ENCODE measurements around the gene ARPC4. TPM values are rescaled to one million over a fixed set of nuclear protein-coding genes. Genes with fewer than 3 reads are reported as not detected.

Gene ARPC4
- total RNA-seq, 2 donors from 2014 or later = 196 to 204 TPM

DNA sequence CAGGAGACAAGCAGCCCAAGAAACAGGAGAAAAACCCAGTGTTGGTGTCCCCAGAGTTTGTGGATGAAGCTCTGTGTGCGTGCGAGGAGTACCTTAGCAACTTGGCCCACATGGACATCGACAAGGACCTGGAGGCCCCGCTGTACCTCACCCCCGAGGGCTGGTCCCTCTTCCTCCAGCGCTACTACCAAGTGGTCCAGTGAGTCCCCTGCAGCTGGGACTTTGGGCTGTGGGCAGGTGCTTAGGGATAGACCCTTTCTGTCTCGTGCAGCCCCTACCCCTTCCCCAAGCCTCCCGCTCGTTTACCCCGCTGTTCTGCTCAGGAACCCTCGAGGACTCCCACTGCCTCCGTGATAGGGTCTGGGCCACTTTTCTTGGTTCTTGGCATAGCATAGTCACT, 27.7 kb downstream of the ARPC4 start:
- H3K36me3 ChIP-seq = peaks cover 10% of the 10 kb centered on the region

GRCh38 chr3:9820946-9821345, 28.1 kb downstream of the ARPC4 start:
- H3K4me1 ChIP-seq (ENCODE audit: control insufficient read depth in 1 of 2, low read depth in 2 of 2) = no peaks in the 10 kb centered on the region
- ATAC-seq (ENCODE audit: insufficient number of reproducible peaks, low FRiP score, low read depth) (no peak), DNase-seq (ENCODE audit: low spot score) (no peak)
- peaks cover 10% of the 10 kb centered on the region for H3K36me3 ChIP-seq
- no peak overlapping the region for H3K27ac ChIP-seq
- TF ChIP-seq CTCF (IDR thresholded peaks at IDR 0.05) = no peak
- H3K27me3 ChIP-seq (replicated peaks; ENCODE audit: insufficient read depth) = no peaks in the 10 kb centered on the region
- no peaks in the 10 kb centered on the region for H3K9me3 ChIP-seq
- no peak overlapping the region for H3K4me3 ChIP-seq

More for the DNA sequence above, 27.7 kb downstream of the ARPC4 start:
- DNase-seq (ENCODE audit: low spot score) (no peak), ATAC-seq (ENCODE audit: insufficient number of reproducible peaks, low FRiP score, low read depth) (no peak)
- H3K4me3 ChIP-seq = no peak overlapping the region
- H3K27me3 ChIP-seq (replicated peaks; ENCODE audit: insufficient read depth) = no peaks in the 10 kb centered on the region
- no peaks in the 10 kb centered on the region for H3K9me3 ChIP-seq
- no peaks in the 10 kb centered on the region for H3K4me1 ChIP-seq (ENCODE audit: control insufficient read depth in 1 of 2, low read depth in 2 of 2)
- no peak for TF ChIP-seq CTCF (IDR thresholded peaks at IDR 0.05)
- no peak overlapping the region for H3K27ac ChIP-seq

DNA sequence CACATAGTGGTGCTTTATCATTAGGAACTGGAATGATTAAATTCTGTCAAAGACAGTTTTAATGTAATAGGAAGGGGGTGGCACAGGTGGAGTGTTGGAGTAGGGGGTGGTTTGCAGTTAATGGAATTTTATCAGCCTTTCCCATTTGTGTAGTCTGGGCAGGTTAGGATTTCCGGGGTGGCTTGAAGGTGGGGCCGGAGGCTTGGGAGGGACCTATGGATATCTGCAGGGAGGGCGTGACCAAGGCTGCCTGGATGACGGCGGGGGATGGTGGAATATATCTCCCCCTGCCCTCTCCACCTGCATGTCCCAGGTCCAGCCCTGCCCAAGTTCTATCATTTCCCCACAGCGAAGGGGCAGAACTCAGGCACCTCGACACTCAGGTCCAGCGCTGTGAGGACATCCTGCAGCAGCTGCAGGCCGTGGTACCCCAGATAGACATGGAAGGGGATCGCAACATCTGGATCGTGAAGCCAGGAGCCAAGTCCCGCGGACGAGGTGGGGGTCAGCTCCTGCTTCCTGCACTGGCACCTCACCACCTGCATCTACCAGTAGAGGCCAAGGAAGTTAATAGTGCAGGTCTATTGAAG, 32.7 kb downstream of the ARPC4 start:
- DNase-seq (ENCODE audit: low spot score) = no peak

DNA sequence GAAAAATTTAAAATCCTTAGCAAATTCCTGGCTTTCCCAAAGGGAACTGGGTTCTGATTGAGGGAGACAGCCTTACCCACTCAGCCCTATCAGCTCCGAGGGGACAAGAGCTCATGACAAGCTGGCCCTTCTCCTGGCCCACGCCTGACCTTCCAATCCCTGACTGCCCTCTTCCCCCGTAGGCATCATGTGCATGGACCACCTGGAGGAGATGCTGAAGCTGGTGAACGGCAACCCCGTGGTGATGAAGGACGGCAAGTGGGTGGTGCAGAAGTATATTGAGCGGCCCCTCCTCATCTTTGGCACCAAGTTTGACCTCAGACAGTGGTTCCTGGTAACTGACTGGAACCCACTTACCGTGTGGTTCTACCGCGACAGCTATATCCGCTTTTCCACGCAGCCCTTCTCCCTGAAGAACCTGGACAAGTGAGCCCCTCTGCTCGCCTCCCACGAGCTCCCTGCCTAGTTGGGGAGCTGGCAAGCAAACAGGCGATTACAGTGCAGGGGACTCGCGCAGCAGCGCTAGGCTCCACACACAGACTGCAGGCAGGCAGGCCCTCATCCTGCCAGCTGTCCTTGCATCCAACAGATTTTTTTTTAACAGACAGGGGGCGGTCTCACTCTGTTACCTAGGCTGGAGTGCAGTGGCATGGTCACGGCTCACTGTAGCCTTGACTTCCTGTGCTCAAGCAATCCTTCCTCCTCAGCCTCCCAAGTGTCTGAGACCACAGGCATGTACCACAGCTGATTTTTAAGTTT, 34.1 kb downstream of the ARPC4 start:
- DNase-seq (ENCODE audit: low spot score) (no peak), ATAC-seq (ENCODE audit: insufficient number of reproducible peaks, low FRiP score, low read depth) (no peak)
- TF ChIP-seq CTCF (IDR thresholded peaks at IDR 0.05) = no peak
- Histone ChIP-seq H3K9me3 (no peaks in the 10 kb centered on the region), H3K4me1 (ENCODE audit: control insufficient read depth in 1 of 2, low read depth in 2 of 2) (no peaks in the 10 kb centered on the region), H3K27me3 (replicated peaks; ENCODE audit: insufficient read depth) (no peaks in the 10 kb centered on the region), H3K27ac (no peak overlapping the region), H3K4me3 (no peak overlapping the region), H3K36me3 (peaks cover 7% of the 10 kb centered on the region)

More for the DNA sequence above, 32.7 kb downstream of the ARPC4 start:
- H3K4me1 ChIP-seq (ENCODE audit: control insufficient read depth in 1 of 2, low read depth in 2 of 2) = no peaks in the 10 kb centered on the region
- no peaks in the 10 kb centered on the region for H3K27me3 ChIP-seq (replicated peaks; ENCODE audit: insufficient read depth)
- H3K36me3 ChIP-seq = peaks cover 7% of the 10 kb centered on the region
- no peaks in the 10 kb centered on the region for H3K9me3 ChIP-seq
- no peak for ATAC-seq (ENCODE audit: insufficient number of reproducible peaks, low FRiP score, low read depth)
- no peak overlapping the region for H3K27ac ChIP-seq
- H3K4me3 ChIP-seq = no peak overlapping the region
- no peak for TF ChIP-seq CTCF (IDR thresholded peaks at IDR 0.05)

DNA sequence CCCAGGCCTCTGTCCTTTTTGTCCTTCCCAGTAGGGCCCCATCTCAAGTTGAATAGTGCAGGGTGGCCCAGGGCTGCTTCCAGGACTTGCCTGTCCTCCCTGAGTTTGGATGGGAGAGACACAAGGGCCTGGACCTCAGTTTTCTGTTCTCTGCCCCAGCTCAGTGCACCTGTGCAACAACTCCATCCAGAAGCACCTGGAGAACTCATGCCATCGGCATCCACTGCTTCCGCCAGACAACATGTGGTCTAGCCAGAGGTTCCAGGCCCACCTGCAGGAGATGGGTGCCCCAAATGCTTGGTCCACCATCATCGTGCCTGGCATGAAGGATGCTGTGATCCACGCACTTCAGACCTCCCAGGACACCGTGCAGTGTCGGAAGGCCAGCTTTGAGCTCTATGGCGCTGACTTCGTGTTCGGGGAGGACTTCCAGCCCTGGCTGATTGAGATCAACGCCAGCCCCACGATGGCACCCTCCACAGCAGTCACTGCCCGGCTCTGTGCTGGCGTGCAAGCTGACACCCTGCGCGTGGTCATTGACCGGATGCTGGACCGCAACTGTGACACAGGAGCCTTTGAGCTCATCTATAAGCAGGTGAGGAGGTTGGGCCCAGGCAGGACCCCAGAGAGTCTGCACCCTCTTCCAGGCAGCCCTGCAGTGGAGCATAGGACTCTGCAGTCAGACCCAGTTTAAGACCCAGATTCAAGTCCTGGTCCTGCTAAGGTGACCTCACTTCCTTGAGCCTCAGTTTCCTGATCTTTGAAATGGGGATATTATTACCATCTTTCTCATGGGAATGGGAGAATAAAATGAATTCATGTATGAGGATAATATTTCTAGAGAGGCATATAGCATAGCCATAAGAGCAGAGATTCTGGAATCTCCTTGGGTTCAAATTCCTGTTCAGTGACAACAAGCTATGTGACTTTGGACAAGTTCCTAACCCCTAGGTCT, 36.2 kb downstream of the ARPC4 start:
- ATAC-seq (ENCODE audit: insufficient number of reproducible peaks, low FRiP score, low read depth) (no peak), DNase-seq (ENCODE audit: low spot score) (no peak)
- TF ChIP-seq CTCF (IDR thresholded peaks at IDR 0.05) = no peak
- no peaks in the 10 kb centered on the region for H3K27me3 ChIP-seq (replicated peaks; ENCODE audit: insufficient read depth)
- H3K27ac ChIP-seq = no peak overlapping the region
- no peak overlapping the region for H3K4me3 ChIP-seq
- H3K4me1 ChIP-seq (ENCODE audit: control insufficient read depth in 1 of 2, low read depth in 2 of 2) = no peaks in the 10 kb centered on the region
- H3K9me3 ChIP-seq = no peaks in the 10 kb centered on the region
- H3K36me3 ChIP-seq = peaks cover 12% of the 10 kb centered on the region
